PFSK-1 (cell line): Measurements from ENCODE around the gene HRH3.

Experiments
- FOXP2 ChIP-seq: optimal IDR thresholded peaks from 2 replicates; pipeline ENCODE3; 2011; ENCODE audit warnings: borderline replicate concordance, control low read depth, inconsistent platforms; ENCODE audit not compliant: insufficient read depth; ENCODE audit errors: extremely low read length, extremely low read depth
- POLR2AphosphoS5 ChIP-seq: IDR thresholded peaks from 2 replicates; pipeline ENCODE4 v1.6.1; 2012; ENCODE audit warnings: low read depth, mild to moderate bottlenecking, control low read depth, low read length, moderate library complexity
- SIN3A ChIP-seq: IDR thresholded peaks from 2 replicates; pipeline ENCODE4 v1.6.1; 2012; ENCODE audit warnings: mild to moderate bottlenecking, low read length, moderate library complexity, borderline replicate concordance; ENCODE audit not compliant: insufficient read depth
- TAF1 ChIP-seq: IDR thresholded peaks from 2 replicates; pipeline ENCODE4 v1.6.1; 2012; ENCODE audit warnings: low read length, control low read depth, borderline replicate concordance; ENCODE audit not compliant: insufficient read depth
- TF ChIP-seq, protein P1 (sequence below), 2 experiments: IDR thresholded peaks; 2 replicates each; pipeline versions ENCODE4 v1.6.1 to v1.8.0; 2011 to 2012; ENCODE audit warnings: low read depth in 2 of 2, low read length in 2 of 2, control low read depth in 1 of 2, inconsistent platforms in 1 of 2, mild to moderate bottlenecking in 1 of 2, moderate library complexity in 1 of 2; ENCODE audit not compliant: insufficient read depth in 1 of 2

GRCh38 chr20:62222266-62222850 lies 2.3 kb upstream of the HRH3 start:
- TF ChIP-seq, protein P1, sequence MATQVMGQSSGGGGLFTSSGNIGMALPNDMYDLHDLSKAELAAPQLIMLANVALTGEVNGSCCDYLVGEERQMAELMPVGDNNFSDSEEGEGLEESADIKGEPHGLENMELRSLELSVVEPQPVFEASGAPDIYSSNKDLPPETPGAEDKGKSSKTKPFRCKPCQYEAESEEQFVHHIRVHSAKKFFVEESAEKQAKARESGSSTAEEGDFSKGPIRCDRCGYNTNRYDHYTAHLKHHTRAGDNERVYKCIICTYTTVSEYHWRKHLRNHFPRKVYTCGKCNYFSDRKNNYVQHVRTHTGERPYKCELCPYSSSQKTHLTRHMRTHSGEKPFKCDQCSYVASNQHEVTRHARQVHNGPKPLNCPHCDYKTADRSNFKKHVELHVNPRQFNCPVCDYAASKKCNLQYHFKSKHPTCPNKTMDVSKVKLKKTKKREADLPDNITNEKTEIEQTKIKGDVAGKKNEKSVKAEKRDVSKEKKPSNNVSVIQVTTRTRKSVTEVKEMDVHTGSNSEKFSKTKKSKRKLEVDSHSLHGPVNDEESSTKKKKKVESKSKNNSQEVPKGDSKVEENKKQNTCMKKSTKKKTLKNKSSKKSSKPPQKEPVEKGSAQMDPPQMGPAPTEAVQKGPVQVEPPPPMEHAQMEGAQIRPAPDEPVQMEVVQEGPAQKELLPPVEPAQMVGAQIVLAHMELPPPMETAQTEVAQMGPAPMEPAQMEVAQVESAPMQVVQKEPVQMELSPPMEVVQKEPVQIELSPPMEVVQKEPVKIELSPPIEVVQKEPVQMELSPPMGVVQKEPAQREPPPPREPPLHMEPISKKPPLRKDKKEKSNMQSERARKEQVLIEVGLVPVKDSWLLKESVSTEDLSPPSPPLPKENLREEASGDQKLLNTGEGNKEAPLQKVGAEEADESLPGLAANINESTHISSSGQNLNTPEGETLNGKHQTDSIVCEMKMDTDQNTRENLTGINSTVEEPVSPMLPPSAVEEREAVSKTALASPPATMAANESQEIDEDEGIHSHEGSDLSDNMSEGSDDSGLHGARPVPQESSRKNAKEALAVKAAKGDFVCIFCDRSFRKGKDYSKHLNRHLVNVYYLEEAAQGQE (IDR thresholded peaks at IDR 0.05; ENCODE audit: insufficient read depth in 1 of 2, low read depth in 2 of 2, low read length in 2 of 2) = no peak
- TF ChIP-seq SIN3A (no peak), POLR2AphosphoS5 (no peak), TAF1 (no peak), FOXP2 (no peak)
